Measurements from ENCODE around the gene MEIS3. TPM values are rescaled to one million over a fixed set of nuclear protein-coding genes. Genes with fewer than 3 reads are reported as not detected.
"Not testable (repeated sequence)": the region's sequence is repeated elsewhere in the genome, so short reads cannot be mapped to it uniquely, and the experiment has no call there.

MEIS3 gene
- total RNA-seq, 2 donors from 2014 or later: 16.2 to 41.6 TPM

- 94% methylated on average over 33 of the region's 33 CpGs for WGBS
- intact Hi-C loops (cut with DNase I): no loop called here
- peaks cover 11 to 27% of the 10 kb centered on the region in 2 donors for H3K36me3 ChIP-seq
Measured at GRCh38 chr19:47373246-47374240, 45.8 kb downstream of the MEIS3 start.

GRCh38 chr19:47372603-47373002 is 46.7 kb downstream of the MEIS3 start:
- no peak for DNase-seq (ENCODE audit: low spot score)
- Histone ChIP-seq H3K9me3 (no peaks in the 10 kb centered on the region), H3K27ac (no peak overlapping the region), H3K27me3 (replicated peaks; ENCODE audit: insufficient read depth) (no peaks in the 10 kb centered on the region), H3K4me1 (replicated peaks) (no peaks in the 10 kb centered on the region), H3K4me3 (no peak overlapping the region), H3K36me3 (peaks cover 11 to 27% of the 10 kb centered on the region in 2 donors)
- intact Hi-C loops (cut with DNase I): no loop called here
- WGBS: 83% methylated on average over 9 of the region's 22 CpGs
- no peak for TF ChIP-seq CTCF (IDR thresholded peaks at IDR 0.05)
- no peak for TF ChIP-seq POLR2AphosphoS5 (IDR thresholded peaks at IDR 0.05)
- TF ChIP-seq POLR2A (IDR thresholded peaks at IDR 0.05): no peak

More at GRCh38 chr19:47373246-47374240, 45.8 kb downstream of the MEIS3 start:
- Histone ChIP-seq H3K4me3 (no peak overlapping the region), H3K9me3 (no peaks in the 10 kb centered on the region), H3K4me1 (replicated peaks) (no peaks in the 10 kb centered on the region), H3K27me3 (replicated peaks; ENCODE audit: insufficient read depth) (no peaks in the 10 kb centered on the region), H3K27ac (no peak overlapping the region)
- no peak for TF ChIP-seq POLR2A (IDR thresholded peaks at IDR 0.05)
- no peak for TF ChIP-seq CTCF (IDR thresholded peaks at IDR 0.05)
- TF ChIP-seq POLR2AphosphoS5 (IDR thresholded peaks at IDR 0.05): no peak
- no peak for DNase-seq (ENCODE audit: low spot score)

- Histone ChIP-seq H3K4me3 (no peak overlapping the region), H3K27ac (no peak overlapping the region), H3K9me3 (no peaks in the 10 kb centered on the region), H3K4me1 (replicated peaks) (no peaks in the 10 kb centered on the region), H3K36me3 (peaks cover 11 to 26% of the 10 kb centered on the region in 2 donors), H3K27me3 (replicated peaks; ENCODE audit: insufficient read depth) (no peaks in the 10 kb centered on the region)
- 83% methylated on average over 9 of the region's 9 CpGs for WGBS
- TF ChIP-seq POLR2AphosphoS5 (IDR thresholded peaks at IDR 0.05): no peak
- TF ChIP-seq CTCF (IDR thresholded peaks at IDR 0.05): no peak
- TF ChIP-seq POLR2A (IDR thresholded peaks at IDR 0.05): no peak
- intact Hi-C loops (cut with DNase I): no loop called here
- no peak for DNase-seq (ENCODE audit: low spot score)
Measured at GRCh38 chr19:47371261-47371660, 48.1 kb downstream of the MEIS3 start.

GRCh38 chr19:47370045-47370611 is 49.2 kb downstream of the MEIS3 start:
- Histone ChIP-seq H3K4me3 (no peak overlapping the region), H3K27me3 (replicated peaks; ENCODE audit: insufficient read depth) (no peaks in the 10 kb centered on the region), H3K27ac (no peak overlapping the region), H3K4me1 (replicated peaks) (no peaks in the 10 kb centered on the region), H3K36me3 (peaks cover 3 to 14% of the 10 kb centered on the region in 2 donors), H3K9me3 (no peaks in the 10 kb centered on the region)
- no peak for TF ChIP-seq CTCF (IDR thresholded peaks at IDR 0.05)
- TF ChIP-seq POLR2A (IDR thresholded peaks at IDR 0.05): no peak
- intact Hi-C loops (cut with DNase I): no loop called here
- WGBS: 70% methylated on average over 10 of the region's 10 CpGs
- no peak for DNase-seq (ENCODE audit: low spot score)

- H3K4me1 ChIP-seq (replicated peaks); H3K4me3 ChIP-seq; DNase-seq (ENCODE audit: low spot score); intact Hi-C loops (cut with DNase I); H3K27ac ChIP-seq; H3K36me3 ChIP-seq; H3K27me3 ChIP-seq (replicated peaks; ENCODE audit: insufficient read depth); H3K9me3 ChIP-seq: not testable (repeated sequence)
- WGBS: 92% methylated on average over 9 of the region's 10 CpGs
Measured at GRCh38 chr19:47365455-47365854, 53.9 kb downstream of the MEIS3 start.

Data from prostate gland (tissue), 2 donors.